Ammon's horn (tissue), 1 donor: ENCODE measurements around the gene APCDD1.
A peak's percentile ranks its signal among the peaks of the same experiment; 100 is the strongest.
"Not testable (repeated sequence)": the region's sequence is repeated elsewhere in the genome, so short reads cannot be mapped to it uniquely, and the experiment has no call there.

Experiments used
- DNase-seq: peaks from one replicate; pipeline ENCODE4 v3.0.0-alpha.2; 2016; ENCODE audit warnings: low spot score

The APCDD1 gene

GRCh38 chr18:10462597-10462996 is 8.2 kb downstream of the APCDD1 start:
- DNase-seq: no peak

GRCh38 chr18:10463096-10463495 is 8.7 kb downstream of the APCDD1 start:
- no peak for DNase-seq

- no peak for DNase-seq
These were observed 9.3 kb downstream of the APCDD1 start for GRCh38 chr18:10463741-10464140.

DNA sequence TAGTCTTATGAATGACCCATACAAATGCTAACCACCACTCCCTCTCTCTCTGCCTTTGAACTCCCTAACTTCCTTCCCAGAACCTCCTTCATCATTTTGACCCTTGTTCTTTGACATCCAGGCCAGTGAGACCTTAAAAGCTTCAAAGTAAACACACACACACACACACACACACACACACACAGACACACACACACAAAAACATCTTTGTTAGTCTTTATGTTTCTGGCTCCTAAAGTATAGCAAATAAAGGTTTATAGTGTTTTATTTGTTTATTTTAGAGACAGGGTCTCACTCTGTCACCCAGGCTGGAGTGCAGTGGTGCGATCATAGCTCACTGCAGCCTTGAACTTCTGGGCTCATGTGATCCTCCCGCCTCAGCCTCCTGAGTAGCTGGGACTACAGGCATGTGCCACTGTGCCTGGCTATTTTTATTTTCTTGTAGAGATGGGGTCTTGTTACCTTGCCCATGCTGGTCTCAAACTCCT is 9.8 kb downstream of the APCDD1 start:
- DNase-seq: not testable (repeated sequence)

DNA sequence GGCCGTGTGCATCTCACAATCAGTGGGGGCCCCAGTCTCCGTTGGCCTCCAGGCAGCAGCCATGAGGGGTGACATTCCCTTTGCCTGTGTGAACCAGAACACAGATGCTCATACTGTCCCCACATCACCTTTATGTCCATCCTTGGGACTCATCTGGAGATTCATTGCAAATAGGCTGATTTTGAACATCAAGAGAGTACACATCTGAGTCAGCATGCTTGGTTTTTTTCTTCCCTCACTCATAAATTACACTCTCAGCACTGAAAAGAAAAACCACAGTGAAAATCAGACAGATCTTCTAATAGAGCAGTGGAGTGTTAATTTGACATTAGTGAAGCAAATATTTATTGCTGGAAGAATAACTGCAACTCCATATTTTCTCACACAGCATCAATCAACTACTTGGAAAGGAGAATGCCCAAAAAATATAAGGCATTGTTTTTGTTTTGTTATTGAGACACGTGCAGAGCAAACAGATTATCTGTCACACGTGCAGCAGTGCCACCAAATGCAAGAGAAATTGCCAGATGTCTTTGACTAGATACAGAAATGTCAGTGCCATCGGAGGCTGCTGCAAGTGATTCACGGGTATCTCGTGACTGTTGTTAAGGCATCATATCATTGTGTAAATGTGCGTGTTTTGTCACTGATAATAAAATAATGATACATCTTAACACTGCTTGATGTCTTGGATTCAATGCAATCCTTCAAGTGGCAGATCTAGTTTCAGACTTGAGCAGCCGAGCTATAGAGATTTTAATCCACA is 10.9 kb downstream of the APCDD1 start:
- DNase-seq: no peak

- no peak for DNase-seq
These were observed 16.0 kb downstream of the APCDD1 start for GRCh38 chr18:10470429-10470828.

- DNase-seq: no peak
These were observed 17.1 kb downstream of the APCDD1 start for GRCh38 chr18:10471574-10471973.

DNA sequence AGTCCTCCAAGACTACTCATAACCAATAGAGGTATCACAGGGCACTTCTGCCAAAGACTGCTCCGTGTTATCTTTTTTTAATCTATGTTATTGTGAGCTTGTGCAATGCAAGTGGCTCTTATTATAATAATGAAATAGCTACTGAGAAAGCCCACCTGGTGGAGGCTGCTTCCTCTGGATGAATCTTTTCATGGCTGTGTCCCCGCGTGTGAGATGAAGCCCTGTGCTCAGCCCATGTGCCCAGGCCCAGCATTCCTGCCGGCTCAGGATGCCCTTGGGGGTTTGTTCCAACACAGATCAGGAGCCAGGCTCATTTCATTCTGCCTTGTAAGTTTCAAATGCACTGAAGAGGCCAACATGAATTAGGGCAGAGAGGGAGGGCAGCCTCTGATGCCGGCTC is 18.7 kb downstream of the APCDD1 start:
- no peak for DNase-seq

DNA sequence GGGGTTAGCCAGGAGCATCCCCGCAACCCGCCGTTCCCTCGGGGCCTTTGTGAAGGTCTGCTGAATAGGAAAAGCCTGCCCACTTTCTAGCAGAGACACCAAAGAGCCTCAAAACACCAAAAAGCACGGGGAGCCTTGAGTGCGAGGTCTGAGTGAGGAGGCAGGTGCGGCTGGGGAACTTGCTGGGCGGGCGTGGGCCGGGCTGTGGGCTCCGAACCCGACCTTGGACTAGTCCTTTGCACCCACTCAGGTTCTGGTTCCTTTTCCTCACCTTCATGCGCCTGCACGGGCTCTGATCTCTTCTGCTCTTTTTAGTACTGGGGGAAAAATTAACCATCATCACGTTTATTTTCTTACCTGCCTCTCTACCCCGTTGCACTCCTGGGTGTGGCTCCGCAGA is 19.9 kb downstream of the APCDD1 start:
- no peak for DNase-seq

- DNase-seq: no peak
These were observed 20.8 kb downstream of the APCDD1 start for GRCh38 chr18:10475276-10475653.

DNA sequence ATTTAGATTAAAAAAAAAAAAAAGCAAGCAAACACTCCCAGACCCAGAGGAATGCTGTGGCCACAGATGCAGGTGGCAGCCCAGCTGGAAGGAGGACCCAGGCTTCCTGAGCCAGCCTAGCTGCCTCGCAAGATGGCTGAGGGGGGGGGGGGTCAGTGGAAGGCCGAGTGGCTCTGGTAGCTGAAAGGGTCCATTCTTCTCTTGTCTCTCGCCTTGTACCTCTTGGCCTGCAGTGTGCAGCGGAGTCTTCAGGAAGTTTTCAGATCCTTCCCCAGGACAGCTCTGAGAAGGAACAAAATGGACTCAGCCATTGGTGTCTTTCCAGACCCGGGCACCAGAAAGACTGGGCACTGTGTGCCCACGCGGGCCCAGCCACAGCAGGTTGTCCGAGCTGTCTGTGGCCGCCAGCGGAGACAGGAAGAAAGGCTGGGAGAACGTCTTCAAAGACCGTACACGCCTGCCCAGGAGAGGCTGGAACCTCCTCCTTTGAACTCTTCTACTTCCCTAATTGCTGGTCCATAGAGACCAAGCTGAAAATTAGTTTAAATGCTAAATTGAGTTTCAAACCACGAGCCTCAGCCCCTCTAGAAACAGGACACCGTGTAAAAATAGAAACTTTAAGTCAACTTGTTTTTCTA is 21.3 kb downstream of the APCDD1 start:
- peak; percentile 81 for DNase-seq

- no peak for DNase-seq
These were observed 21.9 kb downstream of the APCDD1 start for GRCh38 chr18:10476338-10476791.

DNA sequence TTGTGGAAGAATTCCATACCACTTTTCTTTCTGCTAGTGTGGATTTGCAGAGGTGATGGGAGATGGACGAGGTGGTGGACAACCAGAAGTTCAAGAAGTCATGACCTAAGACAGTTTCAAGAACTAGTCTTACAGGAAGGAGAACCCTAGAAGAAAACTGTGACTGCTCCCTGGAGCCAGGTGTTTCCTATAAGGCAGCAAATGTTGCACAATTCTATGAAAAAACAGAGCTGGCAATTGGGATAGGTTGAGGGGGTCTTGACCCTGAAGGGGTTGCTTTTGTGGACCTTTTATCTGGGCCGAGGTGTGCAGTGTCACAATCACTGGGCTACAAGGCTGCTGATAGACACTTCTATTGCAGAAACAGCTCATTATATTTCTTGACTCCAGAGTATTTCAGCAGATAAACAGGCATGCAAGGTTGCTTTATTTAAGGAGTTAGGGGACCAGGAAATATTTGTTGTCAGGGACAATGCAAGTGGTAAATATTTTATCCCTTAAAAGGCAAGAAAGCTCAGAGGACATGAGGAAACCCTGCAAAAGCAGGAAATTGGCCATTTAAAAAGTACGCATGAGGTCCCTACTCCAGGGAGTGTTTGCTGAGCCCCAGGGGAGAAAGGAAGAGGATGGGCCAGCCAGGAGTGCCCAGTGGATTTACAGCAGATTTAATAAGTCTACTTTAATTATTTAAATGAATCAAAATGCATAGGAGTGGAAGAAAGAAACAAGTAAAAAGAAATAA is 22.9 kb downstream of the APCDD1 start:
- no peak for DNase-seq

DNA sequence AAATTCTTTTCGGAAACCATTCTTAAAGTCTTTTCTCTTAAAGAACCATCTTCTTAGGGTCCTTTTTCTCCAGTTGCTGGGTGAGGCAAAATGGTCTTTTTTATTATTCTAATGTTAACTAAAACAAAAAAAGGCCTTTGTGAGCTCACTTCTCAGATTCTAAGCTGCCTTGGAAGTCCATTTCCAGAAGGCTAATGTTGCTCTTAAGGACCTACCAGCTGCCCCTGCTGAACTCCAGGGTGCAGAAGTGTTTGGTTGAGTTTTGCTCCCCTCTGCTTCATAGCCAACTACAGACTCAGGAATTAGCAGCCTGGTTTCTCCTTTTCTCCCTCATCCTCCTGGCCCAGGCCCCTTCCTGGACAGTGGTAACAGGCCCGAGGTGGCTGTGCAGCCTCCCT is 23.4 kb downstream of the APCDD1 start:
- DNase-seq: no peak

GRCh38 chr18:10481831-10482230 is 27.4 kb downstream of the APCDD1 start:
- no peak for DNase-seq

DNA sequence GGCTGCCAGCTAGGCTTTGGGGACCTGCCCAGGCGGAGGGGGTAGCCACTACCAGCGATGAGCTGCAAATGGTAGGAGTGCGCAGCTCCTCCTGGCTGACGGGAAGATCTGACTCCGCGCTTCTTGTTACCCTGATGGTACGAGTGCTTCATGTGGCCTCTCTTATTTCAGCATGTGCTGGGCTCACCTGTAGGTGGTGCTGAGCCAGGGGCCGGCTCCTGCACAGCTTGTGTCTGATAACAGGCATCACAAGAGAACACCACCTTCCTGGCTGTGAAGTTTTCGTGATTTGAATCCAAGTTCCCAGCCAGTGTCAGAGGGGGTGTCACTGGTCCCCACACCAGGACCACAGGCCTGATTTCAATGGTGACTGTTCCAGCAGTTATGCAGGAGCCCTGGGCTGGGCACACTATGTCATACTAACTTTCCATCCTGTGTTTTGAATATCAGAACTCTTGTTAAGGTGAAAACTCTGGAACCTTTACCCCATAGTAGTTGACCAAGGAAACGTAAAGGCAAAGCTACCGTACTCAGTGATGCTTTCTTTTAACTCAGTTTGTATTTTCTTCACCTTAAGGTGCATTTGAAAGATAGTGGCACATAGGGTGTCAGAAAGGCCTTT is 28.0 kb downstream of the APCDD1 start:
- no peak for DNase-seq

DNA sequence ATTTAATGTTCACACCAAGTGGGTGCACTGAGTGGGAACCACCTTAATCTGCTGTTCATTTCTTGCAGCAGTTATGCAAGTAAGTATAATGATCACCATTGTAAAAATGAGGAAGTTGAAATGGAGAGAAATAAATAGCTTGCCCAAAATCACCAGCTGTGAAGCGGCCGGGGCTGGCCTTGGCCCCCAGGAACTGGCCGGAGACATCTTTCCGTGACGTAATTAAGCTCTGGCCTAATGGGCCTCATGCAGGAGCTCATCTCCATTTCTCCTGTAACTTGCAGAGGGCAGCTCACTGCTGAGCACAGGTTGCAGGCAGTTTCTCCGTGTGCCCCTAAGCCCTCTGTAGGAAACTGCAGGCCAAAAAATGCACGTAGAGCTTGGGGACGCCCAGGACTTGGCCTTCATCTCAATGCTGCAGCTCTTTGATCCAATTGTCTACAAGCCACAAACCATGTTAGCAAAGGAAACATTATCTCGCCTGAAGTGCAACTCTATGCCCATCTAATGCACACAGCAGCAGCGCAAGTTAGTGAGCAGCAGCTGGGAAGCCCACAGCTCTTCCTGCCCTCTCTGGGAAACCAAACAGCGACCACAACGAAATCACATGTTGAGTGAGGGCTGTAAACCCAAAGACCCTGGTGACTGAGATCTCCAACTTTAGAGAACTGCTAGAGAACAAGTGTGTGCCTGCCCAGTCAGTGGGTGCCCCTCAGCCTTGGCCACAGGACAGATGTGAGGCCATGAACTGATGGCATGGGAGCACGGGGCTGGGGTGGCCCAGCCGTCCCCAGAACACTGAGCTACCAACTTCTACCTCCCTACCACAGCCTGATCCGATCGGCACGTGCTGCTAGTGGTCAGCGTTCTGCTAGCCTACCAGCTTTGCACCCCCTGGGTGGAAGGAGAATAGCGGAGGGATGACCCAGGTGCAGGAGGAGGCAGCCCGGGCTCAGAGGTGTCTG is 28.8 kb downstream of the APCDD1 start:
- DNase-seq: peak; percentile 53

- no peak for DNase-seq
These were observed 31.0 kb downstream of the APCDD1 start for GRCh38 chr18:10485475-10485874.

DNA sequence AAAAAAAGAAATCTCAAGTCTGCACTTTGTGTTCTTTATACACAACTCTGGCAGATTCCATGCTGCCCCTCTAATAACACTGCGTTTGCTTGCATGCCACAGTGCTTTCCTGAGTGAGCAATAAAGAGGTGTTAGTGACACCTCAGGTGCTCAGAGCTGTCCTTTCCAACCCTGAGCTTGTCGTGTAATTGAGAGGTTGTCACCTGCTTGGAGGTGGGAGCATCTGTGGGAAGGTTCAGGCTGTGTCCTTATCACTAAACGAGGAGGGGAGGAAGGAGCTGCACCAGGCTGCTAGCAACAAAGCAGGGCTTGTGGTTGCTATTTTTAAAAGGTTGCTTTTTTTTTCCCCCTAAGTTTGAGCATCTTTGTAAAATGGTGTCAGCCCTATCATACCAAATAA is 31.9 kb downstream of the APCDD1 start:
- DNase-seq: no peak

DNA sequence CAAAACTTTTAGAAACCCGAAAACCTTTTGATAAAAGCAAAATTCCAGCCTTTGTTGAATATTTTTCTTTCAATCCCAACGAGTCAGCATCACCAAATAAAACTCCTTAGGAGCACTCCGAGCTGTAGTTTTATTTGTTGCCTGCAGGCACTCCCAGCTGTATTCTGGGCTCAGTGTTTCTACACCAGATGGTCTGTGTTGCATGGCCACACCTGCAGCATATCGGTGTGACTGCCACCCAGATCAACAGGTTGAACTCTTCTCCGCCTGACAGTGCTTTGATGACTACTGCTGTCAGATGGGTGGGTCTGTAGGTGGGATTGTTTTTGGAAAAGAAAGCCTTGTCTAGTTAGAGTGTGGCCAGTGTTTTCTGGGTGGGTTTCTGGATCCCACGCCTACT is 32.7 kb downstream of the APCDD1 start:
- DNase-seq: no peak

DNA sequence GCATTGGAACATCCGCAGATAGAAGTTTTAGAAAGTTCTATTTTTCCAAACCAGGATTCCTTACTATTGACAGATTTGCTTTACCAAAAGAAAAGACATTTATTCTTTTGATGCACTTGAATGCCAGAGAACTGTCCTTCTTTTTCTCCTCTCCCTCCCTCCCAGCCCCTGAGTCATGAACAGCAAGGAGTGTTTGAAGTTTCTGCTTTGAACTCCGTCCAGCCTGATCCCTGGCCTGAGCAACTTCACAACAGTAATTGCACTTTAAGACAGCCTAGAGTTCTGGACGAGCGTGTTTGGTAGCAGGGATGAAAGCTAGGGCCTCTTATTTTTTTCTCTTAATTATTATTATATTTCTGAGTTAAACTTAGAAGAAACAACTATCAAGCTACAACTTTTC is 33.6 kb downstream of the APCDD1 start:
- DNase-seq: no peak
